ENCODE measurements around the gene STMN3.
A peak's percentile ranks its signal among the peaks of the same experiment; 100 is the strongest.

The STMN3 gene

GRCh38 chr20:63659370-63659769 is 6.1 kb upstream of the STMN3 start:
- no peak overlapping the region for H2AFZ ChIP-seq (ENCODE audit: low read length)
- peak overlapping the region; percentile 95 for H3K4me3 ChIP-seq (ENCODE audit: low read depth, low read length, poor library complexity, severe bottlenecking)
- no peaks in the 10 kb centered on the region for H3K79me2 ChIP-seq (ENCODE audit: insufficient read depth, low read length)
- no peaks in the 10 kb centered on the region for H3K9me3 ChIP-seq (ENCODE audit: low read length)
- peaks cover 6% of the 10 kb centered on the region; the same call in 1 of the 2 replicates for H3K27me3 ChIP-seq (ENCODE audit: insufficient read depth, low read length)
- H3K9me2 ChIP-seq (ENCODE audit: low read depth, low read length), result no peaks in the 10 kb centered on the region
- peaks cover 23% of the 10 kb centered on the region for H3K4me1 ChIP-seq (ENCODE audit: insufficient read depth, low read length, severe bottlenecking)
- H4K20me1 ChIP-seq (ENCODE audit: insufficient read depth, low read length), result no peaks in the 10 kb centered on the region
- no peak overlapping the region for H3K27ac ChIP-seq (ENCODE audit: low read depth, low read length, poor library complexity, severe bottlenecking)
- H3K9ac ChIP-seq (ENCODE audit: low read length), result peak overlapping the region; percentile 94
- H3F3A ChIP-seq (ENCODE audit: insufficient read depth, low read length), result no peaks in the 10 kb centered on the region
- H3K36me3 ChIP-seq (ENCODE audit: insufficient read depth, low read length), result peaks cover 27% of the 10 kb centered on the region; the same call in 1 of the 2 replicates
- peak overlapping the region; percentile 90 for H3K4me2 ChIP-seq (ENCODE audit: low read length)
- TF ChIP-seq EZH2 (IDR thresholded peaks at IDR 0.05; ENCODE audit: borderline replicate concordance, low read length) (no peak), CTCF (IDR thresholded peaks at IDR 0.05; ENCODE audit: low read length) (no peak)

- no peaks in the 10 kb centered on the region for H3K9me3 ChIP-seq (ENCODE audit: low read length)
- H4K20me1 ChIP-seq (ENCODE audit: insufficient read depth, low read length), result no peaks in the 10 kb centered on the region
- H3K4me3 ChIP-seq (ENCODE audit: low read depth, low read length, poor library complexity, severe bottlenecking), result peak overlapping the region; percentile 95
- H3K4me1 ChIP-seq (ENCODE audit: insufficient read depth, low read length, severe bottlenecking), result peaks cover 29% of the 10 kb centered on the region
- no peaks in the 10 kb centered on the region for H3K79me2 ChIP-seq (ENCODE audit: insufficient read depth, low read length)
- peak overlapping the region; percentile 90 for H3K4me2 ChIP-seq (ENCODE audit: low read length)
- H3K27ac ChIP-seq (ENCODE audit: low read depth, low read length, poor library complexity, severe bottlenecking), result no peak overlapping the region
- no peak overlapping the region for H2AFZ ChIP-seq (ENCODE audit: low read length)
- H3F3A ChIP-seq (ENCODE audit: insufficient read depth, low read length), result no peaks in the 10 kb centered on the region
- H3K36me3 ChIP-seq (ENCODE audit: insufficient read depth, low read length), result peaks cover 27% of the 10 kb centered on the region; the same call in 1 of the 2 replicates
- H3K9ac ChIP-seq (ENCODE audit: low read length), result peak overlapping the region; percentile 94
- H3K27me3 ChIP-seq (ENCODE audit: insufficient read depth, low read length), result peaks cover 6% of the 10 kb centered on the region; the same call in 1 of the 2 replicates
- no peaks in the 10 kb centered on the region for H3K9me2 ChIP-seq (ENCODE audit: low read depth, low read length)
- TF ChIP-seq CTCF (IDR thresholded peaks at IDR 0.05; ENCODE audit: low read length), result no peak
- no peak for TF ChIP-seq EZH2 (IDR thresholded peaks at IDR 0.05; ENCODE audit: borderline replicate concordance, low read length)
These were observed 5.5 kb upstream of the STMN3 start for GRCh38 chr20:63658749-63659187.

DNA sequence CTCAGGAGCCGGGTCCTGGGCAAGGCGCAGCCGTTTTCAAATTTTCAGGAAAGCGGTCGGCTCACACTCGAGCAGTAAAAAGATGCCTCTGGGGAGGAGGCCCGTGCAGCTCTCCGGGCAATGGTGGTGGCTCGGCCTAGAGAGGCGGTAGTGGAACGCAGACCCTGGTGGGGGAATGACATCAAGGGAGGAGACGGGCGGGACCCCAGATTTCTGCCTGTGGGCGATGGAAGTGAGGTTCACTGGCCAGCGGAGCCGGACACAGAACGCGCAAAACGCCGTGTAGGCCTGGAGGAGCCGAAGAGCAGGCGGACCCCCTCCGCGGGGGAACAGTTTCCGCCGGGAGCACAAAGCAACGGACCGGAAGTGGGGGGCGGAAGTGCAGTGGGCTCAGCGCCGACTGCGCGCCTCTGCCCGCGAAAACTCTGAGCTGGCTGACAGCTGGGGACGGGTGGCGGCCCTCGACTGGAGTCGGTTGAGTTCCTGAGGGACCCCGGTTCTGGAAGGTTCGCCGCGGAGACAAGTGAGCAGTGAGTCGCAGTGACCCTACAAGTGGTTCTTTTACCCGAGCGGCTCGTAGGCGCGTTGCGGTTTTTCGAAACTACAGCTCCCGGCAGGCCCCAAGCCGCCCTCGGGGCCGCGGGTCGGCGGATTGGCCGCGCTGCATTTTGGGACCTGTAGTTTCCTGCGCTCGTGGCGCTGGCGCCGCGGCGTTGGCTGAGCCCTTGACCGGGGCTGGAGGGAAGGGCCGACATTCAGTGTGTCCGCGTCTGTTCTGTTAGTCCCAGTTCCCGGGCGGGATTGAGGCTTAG is 4.9 kb upstream of the STMN3 start, which contains the start of gene RTEL1:
TSS of gene RTEL1 (plus strand) at position 376 of the 812 bp plus-strand sequence. CDS start 1,091 bp downstream, outside the sequence.
- no peaks in the 10 kb centered on the region for H3K9me2 ChIP-seq (ENCODE audit: low read depth, low read length)
- no peaks in the 10 kb centered on the region for H3K9me3 ChIP-seq (ENCODE audit: low read length)
- peak within 1 kb of the TSS; percentile 68 for H2AFZ ChIP-seq (ENCODE audit: low read length)
- H3F3A ChIP-seq (ENCODE audit: insufficient read depth, low read length), result no peaks in the 10 kb centered on the region
- H4K20me1 ChIP-seq (ENCODE audit: insufficient read depth, low read length), result no peaks in the 10 kb centered on the region
- H3K79me2 ChIP-seq (ENCODE audit: insufficient read depth, low read length), result no peaks in the 10 kb centered on the region
- TF ChIP-seq EZH2 (IDR thresholded peaks at IDR 0.05; ENCODE audit: borderline replicate concordance, low read length), result no peak
- no peak for TF ChIP-seq CTCF (IDR thresholded peaks at IDR 0.05; ENCODE audit: low read length)
- peak within 1 kb of the TSS; percentile 95 for H3K4me3 ChIP-seq (ENCODE audit: low read depth, low read length, poor library complexity, severe bottlenecking)
- peaks cover 6% of the 10 kb centered on the region; the same call in 1 of the 2 replicates for H3K27me3 ChIP-seq (ENCODE audit: insufficient read depth, low read length)
- peak within 1 kb of the TSS; percentile 51 for H3K27ac ChIP-seq (ENCODE audit: low read depth, low read length, poor library complexity, severe bottlenecking)
- H3K4me1 ChIP-seq (ENCODE audit: insufficient read depth, low read length, severe bottlenecking), result peaks cover 32% of the 10 kb centered on the region
- H3K36me3 ChIP-seq (ENCODE audit: insufficient read depth, low read length), result peaks cover 21% of the 10 kb centered on the region; the same call in 1 of the 2 replicates
- H3K4me2 ChIP-seq (ENCODE audit: low read length), result peak within 1 kb of the TSS; percentile 90
- peak within 1 kb of the TSS; percentile 94 for H3K9ac ChIP-seq (ENCODE audit: low read length)
